ENCODE data around the gene LSM14A.
"Not testable (repeated sequence)": the region's sequence is repeated elsewhere in the genome, so short reads cannot be mapped to it uniquely, and the experiment has no call there.

The LSM14A gene

GRCh38 chr19:34193439-34193838, 21.1 kb downstream of the LSM14A start:
- DNase-seq: no peak

- no peak for DNase-seq
Observed at GRCh38 chr19:34193876-34194275, 21.6 kb downstream of the LSM14A start.

GRCh38 chr19:34201133-34201532, 28.8 kb downstream of the LSM14A start:
- DNase-seq: no peak

- DNase-seq: not testable (repeated sequence)
Observed at GRCh38 chr19:34205324-34205723, 33.0 kb downstream of the LSM14A start.

- no peak for DNase-seq
Observed at GRCh38 chr19:34208291-34208884, 36.1 kb downstream of the LSM14A start.

GRCh38 chr19:34209726-34210125, 37.4 kb downstream of the LSM14A start:
- no peak for DNase-seq

GRCh38 chr19:34213283-34213682, 41.0 kb downstream of the LSM14A start:
- DNase-seq: no peak

GRCh38 chr19:34214040-34214439, 41.7 kb downstream of the LSM14A start:
- no peak for DNase-seq

GRCh38 chr19:34215006-34215665, 42.8 kb downstream of the LSM14A start:
- DNase-seq: no peak

- no peak for DNase-seq
Observed at GRCh38 chr19:34215666-34216038, 43.3 kb downstream of the LSM14A start.

GRCh38 chr19:34216745-34217219, 44.5 kb downstream of the LSM14A start:
- DNase-seq: not testable (repeated sequence)

- peak; percentile 62 to 71 for DNase-seq
Observed at GRCh38 chr19:34217952-34218817, 45.9 kb downstream of the LSM14A start.

- no peak for DNase-seq
Observed at GRCh38 chr19:34218818-34219164, 46.5 kb downstream of the LSM14A start.

- peak; percentile 73 to 77 for DNase-seq
Observed at GRCh38 chr19:34220472-34221063, 48.3 kb downstream of the LSM14A start.

GRCh38 chr19:34222386-34222785, 50.1 kb downstream of the LSM14A start:
- DNase-seq: no peak

GRCh38 chr19:34224996-34225658, 52.8 kb downstream of the LSM14A start:
- DNase-seq: no peak

- no peak for DNase-seq
Observed at GRCh38 chr19:34225659-34226015, 53.3 kb downstream of the LSM14A start.

- no peak for DNase-seq
Observed at GRCh38 chr19:34226036-34226435, 53.7 kb downstream of the LSM14A start.

GRCh38 chr19:34228347-34228746, 56.0 kb downstream of the LSM14A start:
- DNase-seq: no peak

GRCh38 chr19:34228762-34229161, 56.5 kb downstream of the LSM14A start:
- DNase-seq: no peak

- no peak for DNase-seq
Observed at GRCh38 chr19:34229721-34230120, 57.4 kb downstream of the LSM14A start.

GRCh38 chr19:34230820-34231219, 58.5 kb downstream of the LSM14A start:
- no peak for DNase-seq

GRCh38 chr19:34231439-34231838, 59.1 kb downstream of the LSM14A start:
- DNase-seq: no peak
